Measurements from ENCODE around the gene BLVRB. TPM values are rescaled to one million over a fixed set of nuclear protein-coding genes. Genes with fewer than 3 reads are reported as not detected.
"Not testable (repeated sequence)": the region's sequence is repeated elsewhere in the genome, so short reads cannot be mapped to it uniquely, and the experiment has no call there.

BLVRB gene
- total RNA-seq, 1 donor from 2014 or later: 11.3 TPM

- Mint-ChIP-seq H3K4me3 (peak overlapping the region; percentile 22), H3K27me3 (ENCODE audit: insufficient read depth, low read depth) (peaks cover 4% of the 10 kb centered on the region), H3K36me3 (peaks cover 6% of the 10 kb centered on the region), H3K4me1 (peaks cover 26% of the 10 kb centered on the region), H3K27ac (no peak overlapping the region), H3K9me3 (no peaks in the 10 kb centered on the region)
- TF ChIP-seq CTCF (IDR thresholded peaks at IDR 0.05) (no peak), EZH2 (IDR thresholded peaks at IDR 0.05) (no peak), EZH2phosphoT487 (IDR thresholded peaks at IDR 0.05) (no peak)
- no peak overlapping the region for H3K9ac ChIP-seq
- peaks cover 33% of the 10 kb centered on the region for H3F3A ChIP-seq (ENCODE audit: low read depth)
- H2AFZ ChIP-seq (replicated peaks): no peak overlapping the region
- H3K36me3 ChIP-seq: no peaks in the 10 kb centered on the region
- peaks cover 7% of the 10 kb centered on the region for H3K4me1 ChIP-seq
- H3K27ac ChIP-seq: no peak overlapping the region
- no peak overlapping the region for H3K4me2 ChIP-seq
- peaks cover 24% of the 10 kb centered on the region for H4K20me1 ChIP-seq (ENCODE audit: low read depth)
- peaks cover 25% of the 10 kb centered on the region for H3K79me2 ChIP-seq (ENCODE audit: low read depth)
- DNase-seq (ENCODE audit: low spot score): no peak
- no peak overlapping the region for H3K4me3 ChIP-seq
- no peaks in the 10 kb centered on the region for H3K9me3 ChIP-seq (ENCODE audit: low read depth)
- H3K27me3 ChIP-seq: no peaks in the 10 kb centered on the region
Measured at GRCh38 chr19:40438284-40438683, 27.3 kb downstream of the BLVRB start.

GRCh38 chr19:40433391-40434216 is 31.9 kb downstream of the BLVRB start:
- Histone ChIP-seq H3K36me3 (no peaks in the 10 kb centered on the region), H3K79me2 (ENCODE audit: low read depth) (no peaks in the 10 kb centered on the region), H4K20me1 (ENCODE audit: low read depth) (no peaks in the 10 kb centered on the region), H3K9ac (no peak overlapping the region), H2AFZ (replicated peaks) (peak overlapping the region; percentile 78), H3K4me1 (peaks cover 10% of the 10 kb centered on the region), H3K4me3 (peak overlapping the region; percentile 33), H3K27ac (peak overlapping the region; percentile 40), H3K9me3 (ENCODE audit: low read depth) (no peaks in the 10 kb centered on the region), H3K27me3 (no peaks in the 10 kb centered on the region), H3K4me2 (peak overlapping the region; percentile 74), H3F3A (ENCODE audit: low read depth) (peaks cover 45% of the 10 kb centered on the region)
- H3K9me3 Mint-ChIP-seq: no peaks in the 10 kb centered on the region
- peak; percentile 91 for DNase-seq (ENCODE audit: low spot score)
- H3K27me3 Mint-ChIP-seq (ENCODE audit: insufficient read depth, low read depth): peaks cover 10% of the 10 kb centered on the region
- peaks cover 23% of the 10 kb centered on the region for H3K4me1 Mint-ChIP-seq
- peak overlapping the region; percentile 91 for H3K27ac Mint-ChIP-seq
- peaks cover 2% of the 10 kb centered on the region for H3K36me3 Mint-ChIP-seq
- no peak for TF ChIP-seq EZH2 (IDR thresholded peaks at IDR 0.05)
- no peak for TF ChIP-seq EZH2phosphoT487 (IDR thresholded peaks at IDR 0.05)
- no peak for TF ChIP-seq CTCF (IDR thresholded peaks at IDR 0.05)
- H3K4me3 Mint-ChIP-seq: peak overlapping the region; percentile 84

GRCh38 chr19:40432760-40433159 is 32.8 kb downstream of the BLVRB start:
- H3K36me3 Mint-ChIP-seq; H3K9ac ChIP-seq; DNase-seq (ENCODE audit: low spot score); H3K9me3 Mint-ChIP-seq; H4K20me1 ChIP-seq (ENCODE audit: low read depth); H2AFZ ChIP-seq (replicated peaks); H3K27ac ChIP-seq; H3K27me3 ChIP-seq; H3K79me2 ChIP-seq (ENCODE audit: low read depth); H3K9me3 ChIP-seq (ENCODE audit: low read depth); H3K36me3 ChIP-seq: not testable (repeated sequence)
- Mint-ChIP-seq H3K4me3 (peak overlapping the region; percentile 84), H3K27ac (peak overlapping the region; percentile 91), H3K27me3 (ENCODE audit: insufficient read depth, low read depth) (peaks cover 10% of the 10 kb centered on the region), H3K4me1 (peaks cover 23% of the 10 kb centered on the region)
- Histone ChIP-seq H3F3A (ENCODE audit: low read depth) (peaks cover 45% of the 10 kb centered on the region), H3K4me3 (peak overlapping the region; percentile 33), H3K4me1 (peaks cover 10% of the 10 kb centered on the region), H3K4me2 (peak overlapping the region; percentile 74)

- no peaks in the 10 kb centered on the region for H3K36me3 ChIP-seq
- H2AFZ ChIP-seq (replicated peaks): no peak overlapping the region
- H3K4me2 ChIP-seq: no peak overlapping the region
- Mint-ChIP-seq H3K9me3 (no peaks in the 10 kb centered on the region), H3K27me3 (ENCODE audit: insufficient read depth, low read depth) (peaks cover 12% of the 10 kb centered on the region), H3K4me1 (peaks cover 23% of the 10 kb centered on the region), H3K4me3 (no peak overlapping the region), H3K27ac (no peak overlapping the region), H3K36me3 (no peaks in the 10 kb centered on the region)
- peaks cover 45% of the 10 kb centered on the region for H3F3A ChIP-seq (ENCODE audit: low read depth)
- H3K79me2 ChIP-seq (ENCODE audit: low read depth): no peaks in the 10 kb centered on the region
- no peaks in the 10 kb centered on the region for H4K20me1 ChIP-seq (ENCODE audit: low read depth)
- H3K27me3 ChIP-seq: no peaks in the 10 kb centered on the region
- DNase-seq (ENCODE audit: low spot score): no peak
- TF ChIP-seq EZH2phosphoT487 (IDR thresholded peaks at IDR 0.05) (no peak), EZH2 (IDR thresholded peaks at IDR 0.05) (no peak)
- peaks cover 10% of the 10 kb centered on the region for H3K4me1 ChIP-seq
- no peaks in the 10 kb centered on the region for H3K9me3 ChIP-seq (ENCODE audit: low read depth)
- H3K9ac ChIP-seq: no peak overlapping the region
- H3K4me3 ChIP-seq: no peak overlapping the region
- H3K27ac ChIP-seq: no peak overlapping the region
Measured at GRCh38 chr19:40431698-40432097, 33.8 kb downstream of the BLVRB start.

GRCh38 chr19:40430242-40430641 is 35.3 kb downstream of the BLVRB start:
- not testable (repeated sequence) for H3K9me3 Mint-ChIP-seq; H3K4me2 ChIP-seq; H3K27ac ChIP-seq; H3K9ac ChIP-seq; H2AFZ ChIP-seq (replicated peaks); H3K4me3 Mint-ChIP-seq; DNase-seq (ENCODE audit: low spot score); H3K36me3 ChIP-seq; H3K27me3 ChIP-seq; H3K36me3 Mint-ChIP-seq; H3K27ac Mint-ChIP-seq; H3K9me3 ChIP-seq (ENCODE audit: low read depth); H3K4me3 ChIP-seq; H3K79me2 ChIP-seq (ENCODE audit: low read depth); H4K20me1 ChIP-seq (ENCODE audit: low read depth)
- Histone ChIP-seq H3F3A (ENCODE audit: low read depth) (peaks cover 55% of the 10 kb centered on the region), H3K4me1 (peaks cover 10% of the 10 kb centered on the region)
- peaks cover 16% of the 10 kb centered on the region for H3K27me3 Mint-ChIP-seq (ENCODE audit: insufficient read depth, low read depth)
- peaks cover 21% of the 10 kb centered on the region for H3K4me1 Mint-ChIP-seq

GRCh38 chr19:40428197-40428596 is 37.3 kb downstream of the BLVRB start:
- H3K27me3 ChIP-seq; DNase-seq (ENCODE audit: low spot score); H3K9ac ChIP-seq; H3K27ac Mint-ChIP-seq; H3K79me2 ChIP-seq (ENCODE audit: low read depth); H3K9me3 Mint-ChIP-seq; H3K9me3 ChIP-seq (ENCODE audit: low read depth); H3K4me3 ChIP-seq; H3K36me3 ChIP-seq; H2AFZ ChIP-seq (replicated peaks); H3K27ac ChIP-seq; H3K4me3 Mint-ChIP-seq; H4K20me1 ChIP-seq (ENCODE audit: low read depth); H3K4me2 ChIP-seq; H3K36me3 Mint-ChIP-seq: not testable (repeated sequence)
- Histone ChIP-seq H3K4me1 (peaks cover 11% of the 10 kb centered on the region), H3F3A (ENCODE audit: low read depth) (peaks cover 50% of the 10 kb centered on the region)
- Mint-ChIP-seq H3K4me1 (peaks cover 23% of the 10 kb centered on the region), H3K27me3 (ENCODE audit: insufficient read depth, low read depth) (peaks cover 16% of the 10 kb centered on the region)

All from neural progenitor cell (in vitro differentiated cells).